ENCODE data around the gene EMILIN1.

- TF ChIP-seq CTCF (IDR thresholded peaks at IDR 0.05 in 4 of 5, conservative IDR thresholded peaks at IDR 0.05 in 1 of 5) = no peak
- no peak for TF ChIP-seq POLR2A (IDR thresholded peaks at IDR 0.05)
Measured at GRCh38 chr2:27041752-27042151, 36.7 kb upstream of the EMILIN1 start.

All from gastrocnemius medialis (tissue), 4 donors.